GM06990 (cell line): ENCODE results near the gene NDUFB1.

ENCODE experiments used
- DNase-seq: peaks from one replicate; pipeline ENCODE4 v3.0.0-alpha.2; 2011; ENCODE audit not compliant: insufficient read length; ENCODE audit errors: extremely low read depth
- H3K27me3 ChIP-seq: replicated peaks from 2 replicates; pipeline ENCODE4 v1.6.0; 2011; ENCODE audit warnings: low read length; ENCODE audit not compliant: control insufficient read depth, insufficient read depth
- H3K36me3 ChIP-seq: 2 replicates; pipeline ENCODE4 v1.5.1; 2011; ENCODE audit warnings: low read length; ENCODE audit not compliant: control insufficient read depth, insufficient read depth
- H3K4me3 ChIP-seq: replicated peaks from 2 replicates; pipeline ENCODE4 v1.5.1; 2011; ENCODE audit warnings: low read depth, mild to moderate bottlenecking, control low read depth, low read length
- CTCF ChIP-seq: IDR thresholded peaks from 2 replicates; pipeline ENCODE4 v1.5.1; 2011; ENCODE audit warnings: low read length, control low read depth, mild to moderate bottlenecking, inconsistent platforms; ENCODE audit not compliant: insufficient read depth, poor library complexity, severe bottlenecking

NDUFB1 gene

GRCh38 chr14:92122761-92123160 lies 1.3 kb upstream of the NDUFB1 start:
- peaks cover 6% of the 10 kb centered on the region for H3K36me3 ChIP-seq
- H3K4me3 ChIP-seq, result peak overlapping the region; percentile 100
- H3K27me3 ChIP-seq, result no peaks in the 10 kb centered on the region
- DNase-seq, result no peak
- TF ChIP-seq CTCF, result no peak

GRCh38 chr14:92122351-92122677 lies 808 bp upstream of the NDUFB1 start:
- TF ChIP-seq CTCF, result no peak
- no peaks in the 10 kb centered on the region for H3K27me3 ChIP-seq
- H3K36me3 ChIP-seq, result peaks cover 6% of the 10 kb centered on the region
- peak overlapping the region; percentile 100 for H3K4me3 ChIP-seq
- DNase-seq, result no peak

GRCh38 chr14:92121207-92121669 lies 268 bp downstream of the NDUFB1 start:
- DNase-seq, result no peak
- H3K36me3 ChIP-seq, result peaks cover 4% of the 10 kb centered on the region; the same call in 1 of the 2 replicates

GRCh38 chr14:92109490-92109889 lies 12.0 kb downstream of the NDUFB1 start:
- Histone ChIP-seq H3K4me3 (no peak overlapping the region), H3K36me3 (no peaks in the 10 kb centered on the region), H3K27me3 (no peaks in the 10 kb centered on the region)
- TF ChIP-seq CTCF, result no peak
- DNase-seq, result no peak

More at GRCh38 chr14:92121207-92121669, 268 bp downstream of the NDUFB1 start:
- TF ChIP-seq CTCF, result no peak
- H3K4me3 ChIP-seq, result peak overlapping the region; percentile 100
- H3K27me3 ChIP-seq, result no peaks in the 10 kb centered on the region

- TF ChIP-seq CTCF, result no peak
- no peaks in the 10 kb centered on the region for H3K27me3 ChIP-seq
- DNase-seq, result no peak
- H3K4me3 ChIP-seq, result no peak overlapping the region
- no peaks in the 10 kb centered on the region for H3K36me3 ChIP-seq
Measured at GRCh38 chr14:92108345-92109254, 12.9 kb downstream of the NDUFB1 start.
